ENCODE data around the gene MEGF11.
"Not testable (repeated sequence)": the region's sequence is repeated elsewhere in the genome, so short reads cannot be mapped to it uniquely, and the experiment has no call there.

DNA sequence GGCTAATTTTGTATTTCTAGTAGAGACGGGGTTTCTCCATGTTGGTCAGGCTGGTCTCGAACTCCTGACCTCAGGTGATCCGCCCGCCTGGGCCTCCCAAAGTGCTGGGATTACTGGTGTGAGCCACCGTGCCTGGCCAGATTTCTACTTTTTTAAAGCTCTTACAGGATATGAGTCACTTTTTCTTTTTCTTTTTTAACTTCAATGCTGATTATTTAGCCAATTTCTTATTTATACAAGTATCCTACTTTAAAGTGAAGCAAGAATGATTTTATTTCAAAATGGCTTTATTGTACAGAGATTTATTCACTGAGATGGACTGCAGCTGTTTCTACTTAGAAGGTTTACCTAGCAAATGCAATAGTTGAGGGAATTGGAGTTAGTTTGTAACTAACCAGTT lies 381.0 kb downstream of the MEGF11 start:
- not testable (repeated sequence) for TF ChIP-seq CTCF, POLR2A, POLR2AphosphoS5 (IDR thresholded peaks at IDR 0.05)

Measured in breast epithelium (tissue), 3 donors.